GM13977 (cell line): ENCODE data around the gene CPD.

Experiments
- DNase-seq: peaks from one replicate; pipeline ENCODE4 v3.0.0; 2012; ENCODE audit warnings: low spot score
- CTCF ChIP-seq: IDR thresholded peaks from 2 replicates; pipeline ENCODE4 v1.5.1; 2012; ENCODE audit warnings: mild to moderate bottlenecking, control low read depth; ENCODE audit not compliant: insufficient read depth; ENCODE audit errors: extremely low read depth, missing control alignments
- in situ Hi-C: fragments of 300-500 bp; cut with MboI; formaldehyde crosslinking; loops from one replicate; pipeline ENCODE4 v1.12.0; 2022; ENCODE audit warnings: low sequenced_read_pairs, low pct_unique_long_range_greater_than_20kb, mixed read lengths, inconsistent platforms; ENCODE audit not compliant: unreplicated experiment

The CPD gene

GRCh38 chr17:30376621-30377452, 1.9 kb upstream of the CPD start:
- in situ Hi-C loops: no loop called here

GRCh38 chr17:30377574-30378240, 1.0 kb upstream of the CPD start:
- no peak for TF ChIP-seq CTCF
- DNase-seq: no peak
- in situ Hi-C loops: no loop called here

More at GRCh38 chr17:30376621-30377452, 1.9 kb upstream of the CPD start:
- peak; percentile 56 for DNase-seq
- TF ChIP-seq CTCF: no peak

GRCh38 chr17:30378241-30378824, 394 bp upstream of the CPD start:
- no peak for DNase-seq
- in situ Hi-C loops: no loop called here
- no peak for TF ChIP-seq CTCF

- in situ Hi-C loops: no loop called here
- peak; percentile 39 for DNase-seq
- TF ChIP-seq CTCF: no peak
These were observed 676 bp downstream of the CPD start for GRCh38 chr17:30379303-30379902.

- DNase-seq: peak; percentile 64
- no peak for TF ChIP-seq CTCF
- in situ Hi-C loops: no loop called here
These were observed 1.2 kb downstream of the CPD start for GRCh38 chr17:30379903-30380381.

- no peak for DNase-seq
- no peak for TF ChIP-seq CTCF
- in situ Hi-C loops: no loop called here
These were observed 2.1 kb downstream of the CPD start for GRCh38 chr17:30380643-30381339.
